ENCODE measurements around the gene EPN2. TPM values are rescaled to one million over a fixed set of nuclear protein-coding genes. Genes with fewer than 3 reads are reported as not detected.

EPN2 gene
- total RNA-seq, 4 donors from 2014 or later: 21.8 to 32.3 (median 24.7) TPM

DNA sequence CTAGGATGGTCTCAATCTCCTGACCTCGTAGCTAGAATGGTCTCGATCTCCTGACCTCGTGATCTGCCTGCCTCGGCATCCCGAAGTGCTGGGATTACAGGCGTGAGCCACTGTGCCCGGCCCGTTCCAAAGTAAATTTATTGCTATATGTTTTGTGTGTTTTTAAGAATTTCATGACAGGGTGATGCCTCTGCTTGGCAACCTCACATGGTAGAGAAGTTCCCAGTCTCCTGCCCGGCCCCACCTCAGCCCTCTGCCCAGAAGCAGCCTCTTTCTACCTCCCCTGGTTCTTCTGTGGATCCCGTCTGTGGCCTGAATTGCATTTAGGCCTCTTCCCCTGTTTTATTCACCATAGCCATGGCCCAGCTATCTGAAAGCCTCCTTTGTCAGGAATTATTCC, 70.4 kb downstream of the EPN2 start:
- TF ChIP-seq, protein P1, sequence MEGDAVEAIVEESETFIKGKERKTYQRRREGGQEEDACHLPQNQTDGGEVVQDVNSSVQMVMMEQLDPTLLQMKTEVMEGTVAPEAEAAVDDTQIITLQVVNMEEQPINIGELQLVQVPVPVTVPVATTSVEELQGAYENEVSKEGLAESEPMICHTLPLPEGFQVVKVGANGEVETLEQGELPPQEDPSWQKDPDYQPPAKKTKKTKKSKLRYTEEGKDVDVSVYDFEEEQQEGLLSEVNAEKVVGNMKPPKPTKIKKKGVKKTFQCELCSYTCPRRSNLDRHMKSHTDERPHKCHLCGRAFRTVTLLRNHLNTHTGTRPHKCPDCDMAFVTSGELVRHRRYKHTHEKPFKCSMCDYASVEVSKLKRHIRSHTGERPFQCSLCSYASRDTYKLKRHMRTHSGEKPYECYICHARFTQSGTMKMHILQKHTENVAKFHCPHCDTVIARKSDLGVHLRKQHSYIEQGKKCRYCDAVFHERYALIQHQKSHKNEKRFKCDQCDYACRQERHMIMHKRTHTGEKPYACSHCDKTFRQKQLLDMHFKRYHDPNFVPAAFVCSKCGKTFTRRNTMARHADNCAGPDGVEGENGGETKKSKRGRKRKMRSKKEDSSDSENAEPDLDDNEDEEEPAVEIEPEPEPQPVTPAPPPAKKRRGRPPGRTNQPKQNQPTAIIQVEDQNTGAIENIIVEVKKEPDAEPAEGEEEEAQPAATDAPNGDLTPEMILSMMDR (IDR thresholded peaks at IDR 0.05): no peak
- TF ChIP-seq POLR2A (IDR thresholded peaks at IDR 0.05): no peak
- no peak for DNase-seq
- intact Hi-C loops (cut with DNase I): no loop called here
- no peaks in the 10 kb centered on the region for H3K27me3 ChIP-seq
- 98 to 100% methylated on average over 10 of the region's 10 CpGs for WGBS, 2 donors
- H3K36me3 ChIP-seq: peaks cover 0 to 5% of the 10 kb centered on the region in 2 donors
- H3K4me1 ChIP-seq: peaks cover 12 to 47% of the 10 kb centered on the region in 2 donors
- H3K4me3 ChIP-seq (replicated peaks in 1 of 3): no peak overlapping the region
- H3K27ac ChIP-seq: no peak overlapping the region
- H3K9me3 ChIP-seq: no peaks in the 10 kb centered on the region

DNA sequence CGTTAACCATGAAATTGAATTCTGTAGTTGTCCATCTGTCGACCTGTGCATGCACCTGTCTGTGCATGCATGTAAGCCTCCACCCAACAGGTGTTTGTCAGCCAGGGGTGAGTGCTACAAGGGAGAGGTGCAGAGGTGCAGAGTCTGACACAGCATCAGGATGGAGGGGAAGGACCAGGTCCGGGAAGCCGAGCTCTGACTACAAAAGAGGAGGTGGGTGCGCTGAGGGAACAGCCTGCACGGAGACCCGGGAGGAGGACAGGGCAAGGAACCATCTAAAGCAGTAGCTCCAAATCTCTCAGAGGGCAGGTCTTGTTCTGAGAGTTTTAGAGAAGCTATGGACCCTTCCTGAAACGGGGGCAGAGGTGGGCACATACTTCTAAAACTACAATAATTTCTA, 71.2 kb downstream of the EPN2 start:
- Histone ChIP-seq H3K4me3 (replicated peaks in 1 of 3) (no peak overlapping the region), H3K27ac (no peak overlapping the region), H3K9me3 (no peaks in the 10 kb centered on the region), H3K36me3 (peaks cover 0 to 8% of the 10 kb centered on the region in 2 donors), H3K4me1 (peaks cover 12 to 42% of the 10 kb centered on the region in 2 donors), H3K27me3 (no peaks in the 10 kb centered on the region)
- 93 to 95% methylated on average over 8 of the region's 8 CpGs for WGBS, 2 donors
- intact Hi-C loops (cut with DNase I): no loop called here
- no peak for DNase-seq
- TF ChIP-seq, protein P1 (IDR thresholded peaks at IDR 0.05): no peak
- no peak for TF ChIP-seq POLR2A (IDR thresholded peaks at IDR 0.05)

DNA sequence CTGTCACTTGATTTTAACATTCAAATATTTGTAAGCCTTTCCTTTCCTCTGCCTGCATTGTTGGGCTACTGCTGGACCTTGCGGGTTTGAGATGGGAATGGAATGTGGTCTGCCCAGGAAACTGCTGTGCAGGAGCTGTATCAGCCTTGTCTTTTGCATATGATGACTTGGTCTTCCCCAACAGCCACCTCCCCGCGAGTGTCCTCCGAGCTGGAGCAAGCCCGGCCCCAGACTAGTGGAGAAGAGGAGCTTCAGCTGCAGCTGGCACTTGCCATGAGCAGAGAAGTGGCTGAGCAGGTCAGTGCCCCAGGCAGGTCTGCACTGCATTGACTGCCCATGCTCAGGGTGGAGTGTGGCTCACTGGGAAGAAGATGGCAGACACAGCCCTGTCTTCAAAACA, 72.5 kb downstream of the EPN2 start:
- Histone ChIP-seq H3K27me3 (no peaks in the 10 kb centered on the region), H3K27ac (peak overlapping the region in 1 of 3 donors; percentile 36), H3K4me3 (replicated peaks in 1 of 3) (no peak overlapping the region), H3K9me3 (no peaks in the 10 kb centered on the region), H3K36me3 (peaks cover 0 to 8% of the 10 kb centered on the region in 2 donors), H3K4me1 (peaks cover 24 to 45% of the 10 kb centered on the region in 2 donors)
- 46 to 51% methylated on average over 5 of the region's 5 CpGs for WGBS, 2 donors
- intact Hi-C loops (cut with DNase I): no loop called here
- TF ChIP-seq POLR2A (IDR thresholded peaks at IDR 0.05): no peak
- TF ChIP-seq, protein P1 (IDR thresholded peaks at IDR 0.05): no peak
- peak; percentile 77 to 80 for DNase-seq

DNA sequence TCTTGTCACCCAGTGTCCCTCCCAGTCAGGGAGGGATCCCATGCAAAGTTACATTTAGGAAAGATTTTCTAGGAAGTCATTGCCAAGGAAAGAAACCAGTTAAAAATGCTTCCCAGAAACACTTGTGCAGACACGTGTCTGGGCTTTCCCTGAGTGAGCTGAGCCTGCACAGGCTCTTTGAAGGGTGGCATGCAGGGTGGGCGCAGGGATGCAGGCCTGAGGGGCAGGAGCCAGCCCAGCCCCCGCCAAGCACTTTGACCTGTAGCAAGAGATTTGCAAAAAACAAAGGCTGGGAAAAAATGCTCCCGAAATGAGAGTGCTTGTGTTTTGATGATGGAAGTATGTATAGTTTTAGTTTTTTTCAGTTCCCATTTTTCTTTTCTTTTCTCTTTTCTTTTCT, 73.0 kb downstream of the EPN2 start:
- H3K36me3 ChIP-seq: peaks cover 0 to 8% of the 10 kb centered on the region in 2 donors
- H3K4me1 ChIP-seq: peaks cover 24 to 41% of the 10 kb centered on the region in 2 donors
- TF ChIP-seq, protein P1 (IDR thresholded peaks at IDR 0.05): no peak
- TF ChIP-seq POLR2A (IDR thresholded peaks at IDR 0.05): no peak
- intact Hi-C loops (cut with DNase I): no loop called here
- peak overlapping the region in 1 of 3 donors; percentile 36 for H3K27ac ChIP-seq
- no peaks in the 10 kb centered on the region for H3K27me3 ChIP-seq
- no peaks in the 10 kb centered on the region for H3K9me3 ChIP-seq
- WGBS, 2 donors: 67 to 76% methylated on average over 4 of the region's 4 CpGs
- DNase-seq: no peak
- H3K4me3 ChIP-seq (replicated peaks in 1 of 3): no peak overlapping the region

DNA sequence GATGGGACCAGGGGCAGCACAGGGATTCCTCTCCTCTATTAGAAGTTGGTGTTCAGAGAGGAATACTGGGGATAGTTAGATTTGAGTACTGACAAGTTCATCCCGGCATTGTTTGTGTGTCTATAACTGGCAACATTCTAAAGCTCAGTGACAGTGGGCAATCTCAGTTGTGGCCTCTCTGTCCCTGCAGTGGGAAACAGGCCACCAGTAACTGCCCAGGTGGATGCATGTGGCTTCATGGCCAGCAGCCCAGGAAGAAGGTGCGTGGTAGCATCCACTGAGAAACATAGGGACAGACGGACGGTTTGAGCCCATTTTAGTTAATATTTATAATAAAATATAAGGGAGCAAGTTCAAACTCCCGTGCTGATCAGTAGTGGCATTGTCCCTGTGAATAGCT, 73.8 kb downstream of the EPN2 start:
- H3K36me3 ChIP-seq: peaks cover 0 to 8% of the 10 kb centered on the region in 2 donors
- H3K4me1 ChIP-seq: peaks cover 23 to 39% of the 10 kb centered on the region in 2 donors
- H3K27me3 ChIP-seq: no peaks in the 10 kb centered on the region
- TF ChIP-seq, protein P1 (IDR thresholded peaks at IDR 0.05): no peak
- TF ChIP-seq POLR2A (IDR thresholded peaks at IDR 0.05): no peak
- intact Hi-C loops (cut with DNase I): no loop called here
- no peaks in the 10 kb centered on the region for H3K9me3 ChIP-seq
- WGBS, 2 donors: 96 to 97% methylated on average over 5 of the region's 5 CpGs
- no peak overlapping the region for H3K4me3 ChIP-seq (replicated peaks in 1 of 3)
- no peak overlapping the region for H3K27ac ChIP-seq
- DNase-seq: no peak

All from thyroid gland (tissue), 4 donors.